Measurements from ENCODE around the gene ZNRF4. TPM values are rescaled to one million over a fixed set of nuclear protein-coding genes. Genes with fewer than 3 reads are reported as not detected.

ZNRF4 gene
- total and polyA plus RNA-seq, 2 of the 8 experiments (the other 6 are each of a cell fraction or from before 2014, with no cell fraction given), result not detected

DNA sequence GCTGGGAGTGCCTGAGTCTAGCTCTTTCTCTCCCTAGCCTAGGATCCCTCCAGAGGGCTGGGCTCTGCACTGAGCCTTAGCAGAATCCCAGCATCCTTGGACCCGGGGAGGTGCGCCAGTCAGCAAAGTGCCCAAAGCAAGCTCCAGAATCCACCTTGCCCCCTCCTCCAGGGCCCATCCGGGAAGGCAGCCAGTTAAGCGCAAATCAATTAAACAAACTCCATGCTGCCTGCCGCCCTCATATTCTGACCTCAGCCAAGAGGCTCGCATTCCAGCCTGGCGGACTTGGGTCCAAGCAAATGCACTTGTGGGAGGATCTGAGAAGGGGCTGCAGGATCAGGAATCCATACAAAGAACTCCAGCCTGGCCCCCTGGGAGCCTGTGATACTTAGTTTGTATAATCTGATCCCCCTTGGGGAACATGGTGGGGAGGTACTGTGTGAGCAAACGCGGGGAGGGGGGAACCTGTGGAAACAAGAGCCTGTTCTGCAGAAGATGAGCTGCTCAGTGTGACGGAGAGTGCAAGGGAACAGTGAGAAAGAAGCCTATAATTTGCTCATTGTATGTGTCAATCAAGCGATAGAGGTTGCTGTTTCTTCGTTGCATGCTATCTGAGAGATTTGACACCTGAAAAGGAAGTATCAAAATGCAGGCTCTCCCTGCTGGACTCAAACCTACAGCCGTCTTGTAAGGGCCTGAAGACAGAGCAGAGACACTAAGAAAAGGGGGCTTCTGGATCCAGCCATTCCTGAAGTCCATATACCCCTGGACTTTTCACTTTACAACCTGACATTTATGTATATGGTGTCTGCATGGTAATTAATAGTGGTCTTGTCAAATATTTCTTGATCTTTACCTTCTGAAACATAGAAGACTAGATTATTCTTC is 29.4 kb downstream of the ZNRF4 start:
- Histone ChIP-seq H4K91ac (replicated peaks; ENCODE audit: insufficient read length, low read length) (no peak overlapping the region), H4K8ac (ENCODE audit: extremely low read depth, insufficient read depth, low read length) (no peak overlapping the region), H3K79me2 (ENCODE audit: control insufficient read depth in 1 of 2, insufficient read depth in 2 of 2, low read length in 2 of 2) (no peaks in the 10 kb centered on the region), H3K4me1 (replicated peaks in 1 of 4; ENCODE audit: control insufficient read depth in 3 of 4, insufficient read depth in 4 of 4, low read length in 3 of 4) (peaks cover 0 to 7% (median 0%) of the 10 kb centered on the region in 4 experiments; a peak in 2 of 7 replicates), H3K4ac (replicated peaks; ENCODE audit: insufficient read length, low read depth, low read length) (no peak overlapping the region), H2BK12ac (ENCODE audit: low read depth, low read length) (no peak overlapping the region), H2BK15ac (ENCODE audit: low read length) (no peak overlapping the region), H2BK120ac (replicated peaks; ENCODE audit: low read depth, low read length) (no peak overlapping the region), H3K18ac (ENCODE audit: extremely low read depth, low read length) (no peak overlapping the region), H3K9me3 (ENCODE audit: insufficient read depth in 2 of 2, low read depth in 1 of 2, low read length in 1 of 2) (peaks cover 3 to 11% of the 10 kb centered on the region in 2 experiments; a peak in 3 of 4 replicates), H3K56ac (replicated peaks; ENCODE audit: insufficient read length, low read depth, low read length) (no peak overlapping the region), H4K5ac (ENCODE audit: insufficient read length, low read depth, low read length) (no peak overlapping the region), H2BK20ac (ENCODE audit: low read length) (no peak overlapping the region), H2BK5ac (ENCODE audit: low read depth, low read length) (no peak overlapping the region), H3K27me3 (replicated peaks in 1 of 4; ENCODE audit: control insufficient read depth in 3 of 4, extremely low read depth in 1 of 4, insufficient read depth in 3 of 4, low read length in 3 of 4) (no peaks in the 10 kb centered on the region; a peak in 1 of 7 replicates), H2AK5ac (ENCODE audit: low read depth, low read length) (no peak overlapping the region), H3K36me3 (ENCODE audit: control insufficient read depth in 2 of 4, insufficient read depth in 4 of 4, low read length in 3 of 4) (no peaks in the 10 kb centered on the region), H3K23ac (ENCODE audit: insufficient read length) (no peak overlapping the region), H3K23me2 (ENCODE audit: low read depth, low read length) (no peaks in the 10 kb centered on the region), H3K4me3 (ENCODE audit: extremely low read depth in 1 of 4, insufficient read depth in 2 of 4, low read depth in 3 of 4, low read length in 4 of 4) (no peak overlapping the region), H2AFZ (ENCODE audit: low read length) (no peak overlapping the region), H3K27ac (ENCODE audit: low read depth, low read length) (no peak overlapping the region), H3K4me2 (ENCODE audit: insufficient read depth in 1 of 2, low read depth in 2 of 2, low read length in 2 of 2) (peak overlapping the region in 1 of 2 experiments; percentile 4; a peak in 1 of 4 replicates), H3K14ac (ENCODE audit: insufficient read length) (no peak overlapping the region), H3K79me1 (ENCODE audit: low read depth, low read length) (no peaks in the 10 kb centered on the region), H4K20me1 (replicated peaks in 1 of 2; ENCODE audit: control insufficient read depth in 1 of 2, insufficient read depth in 2 of 2, low read length in 2 of 2) (peaks cover 2% of the 10 kb centered on the region in 2 experiments), H3K9ac (replicated peaks in 1 of 4; ENCODE audit: extremely low read depth in 1 of 4, low read depth in 3 of 4, low read length in 3 of 4) (no peak overlapping the region)
- ChIA-PET CTCF (ENCODE audit: partially characterized antibody) (interaction anchor here (1.0 to 3.0 kb wide), 5 partner anchors 29 to 107 kb away, joined by 3 to 11 read pairs (median 4); no protein-coding TSS in a partner anchor), POLR2A (ENCODE audit: partially characterized antibody) (interaction anchor here (0.7 to 1.0 kb wide), 2 partner anchors 30 to 136 kb away, joined by 3 read pairs; partner anchors contain the start of gene ZNRF4)
- FAIRE-seq (no peak), DNase-seq (ENCODE audit: low read depth in 1 of 2, low spot score in 2 of 2) (no peak)
- 61% methylated on average over 13 of the region's 13 CpGs; no CpG with 5 or more reads in 1 of the 2 experiments for WGBS, 2 experiments (ENCODE audit: extremely low coverage in 1 of 2, insufficient coverage in 1 of 2, insufficient read length in 1 of 2, insufficient replicate concordance in 2 of 2, low coverage in 1 of 2, low lambda C conversion rate in 2 of 2, missing lambda C conversion rate in 1 of 2)
- TF ChIP-seq ASH2L (IDR thresholded peaks at IDR 0.05; ENCODE audit: low read length) (no peak), TEAD4 (IDR thresholded peaks at IDR 0.05; ENCODE audit: low read depth, low read length) (peak; percentile 66), EZH2 (IDR thresholded peaks at IDR 0.05; ENCODE audit: low read depth, low read length, severe bottlenecking) (no peak), EGR1 (IDR thresholded peaks at IDR 0.05; ENCODE audit: borderline replicate concordance, low read depth, low read length) (no peak), KDM1A (IDR thresholded peaks at IDR 0.05; ENCODE audit: borderline replicate concordance, low read length) (peak; percentile 42; the same call in 1 of the 2 replicates), SP2 (IDR thresholded peaks at IDR 0.05; ENCODE audit: low read length) (no peak), SUZ12 (IDR thresholded peaks at IDR 0.05; ENCODE audit: low read length) (no peak), ZNF274 (IDR thresholded peaks at IDR 0.05; ENCODE audit: borderline replicate concordance, extremely low read depth, low read length) (no peak), SRF (IDR thresholded peaks at IDR 0.05; ENCODE audit: low read depth, low read length) (no peak), SIN3A (conservative IDR thresholded peaks at IDR 0.05 in 1 of 2, IDR thresholded peaks at IDR 0.05 in 1 of 2; ENCODE audit: low read depth in 1 of 2, low read length in 2 of 2) (no peak), SP4 (IDR thresholded peaks at IDR 0.05; ENCODE audit: low read length) (no peak), NRF1 (IDR thresholded peaks at IDR 0.05; ENCODE audit: low read depth, low read length) (no peak)
